ENCODE results near the gene CHRM2.

Gene CHRM2

DNA sequence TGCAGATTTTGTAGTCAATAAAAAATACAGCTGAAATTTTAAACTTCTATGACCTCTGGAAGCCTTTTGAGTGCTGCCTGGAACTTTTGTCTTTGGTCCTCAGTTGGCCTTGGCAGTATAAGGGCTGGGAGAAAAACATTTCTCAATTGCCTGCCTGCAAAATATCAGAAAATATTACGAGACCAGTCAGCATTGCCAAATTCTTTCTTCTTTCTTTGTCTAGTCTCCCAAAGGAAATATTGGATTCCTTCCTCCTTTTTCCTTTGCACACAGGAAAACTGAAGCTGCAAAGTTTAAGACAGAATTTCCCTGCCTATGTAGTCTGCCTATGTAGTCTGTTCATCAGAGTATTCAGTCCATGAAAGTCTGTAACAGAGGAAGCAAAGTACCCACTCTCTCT is 95.9 kb downstream of the CHRM2 start:
- DNase-seq: no peak

DNA sequence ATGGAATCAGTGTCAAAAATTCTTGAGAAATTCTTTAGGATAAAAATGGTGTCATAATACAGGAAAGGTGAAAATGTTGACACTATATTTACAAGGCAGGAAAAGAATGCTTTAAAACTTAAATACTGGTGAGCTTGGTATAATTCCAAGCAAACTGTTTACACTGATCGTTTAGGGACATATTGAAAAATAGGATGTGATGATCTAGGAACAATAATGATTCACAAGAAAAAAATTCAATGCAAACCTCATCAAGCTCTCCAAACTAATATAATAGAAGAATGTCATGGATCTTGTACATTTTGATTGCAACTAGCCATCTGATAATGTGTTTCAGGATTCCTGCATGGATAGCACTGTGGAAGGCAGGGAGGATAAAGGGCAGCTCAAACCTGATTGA is 98.4 kb downstream of the CHRM2 start:
- no peak for DNase-seq

DNA sequence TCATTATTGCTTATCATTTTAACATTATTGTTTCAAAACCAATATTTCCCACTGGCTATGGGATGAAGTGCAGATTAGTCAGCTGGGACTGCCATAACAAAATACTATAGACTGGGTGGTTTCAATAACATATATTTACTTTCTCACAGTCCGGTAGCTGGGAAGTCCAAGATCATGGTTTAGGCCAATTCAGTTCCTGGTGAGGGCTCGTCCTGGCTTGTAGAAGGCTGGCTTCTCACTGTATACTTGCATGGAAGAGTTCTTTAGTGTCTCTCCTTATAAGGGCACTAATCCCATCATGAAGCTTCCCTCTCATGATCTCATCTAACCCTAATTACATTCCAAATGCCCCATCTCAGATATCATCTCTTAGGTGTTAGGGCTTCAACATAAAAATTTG is 101.3 kb downstream of the CHRM2 start:
- no peak for DNase-seq

DNA sequence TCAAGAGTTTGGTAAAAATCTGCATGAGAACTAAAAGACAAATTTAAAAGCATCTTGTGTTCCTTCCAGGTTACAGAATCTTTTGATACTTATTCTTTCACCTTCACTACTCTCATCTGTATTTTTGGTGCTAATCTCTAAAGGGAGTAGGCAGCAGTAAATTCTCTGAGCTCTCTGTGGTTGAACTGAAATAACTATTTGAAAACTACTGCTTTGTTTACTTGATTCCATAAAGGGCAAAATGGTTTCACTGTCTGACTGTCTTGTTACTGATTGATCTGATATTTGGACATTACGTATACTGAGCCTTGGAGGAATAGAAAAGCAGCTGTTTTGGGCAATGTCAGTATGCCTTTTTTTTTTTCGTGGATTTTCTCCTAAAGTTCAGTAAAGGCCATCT is 103.3 kb downstream of the CHRM2 start:
- DNase-seq: no peak

DNA sequence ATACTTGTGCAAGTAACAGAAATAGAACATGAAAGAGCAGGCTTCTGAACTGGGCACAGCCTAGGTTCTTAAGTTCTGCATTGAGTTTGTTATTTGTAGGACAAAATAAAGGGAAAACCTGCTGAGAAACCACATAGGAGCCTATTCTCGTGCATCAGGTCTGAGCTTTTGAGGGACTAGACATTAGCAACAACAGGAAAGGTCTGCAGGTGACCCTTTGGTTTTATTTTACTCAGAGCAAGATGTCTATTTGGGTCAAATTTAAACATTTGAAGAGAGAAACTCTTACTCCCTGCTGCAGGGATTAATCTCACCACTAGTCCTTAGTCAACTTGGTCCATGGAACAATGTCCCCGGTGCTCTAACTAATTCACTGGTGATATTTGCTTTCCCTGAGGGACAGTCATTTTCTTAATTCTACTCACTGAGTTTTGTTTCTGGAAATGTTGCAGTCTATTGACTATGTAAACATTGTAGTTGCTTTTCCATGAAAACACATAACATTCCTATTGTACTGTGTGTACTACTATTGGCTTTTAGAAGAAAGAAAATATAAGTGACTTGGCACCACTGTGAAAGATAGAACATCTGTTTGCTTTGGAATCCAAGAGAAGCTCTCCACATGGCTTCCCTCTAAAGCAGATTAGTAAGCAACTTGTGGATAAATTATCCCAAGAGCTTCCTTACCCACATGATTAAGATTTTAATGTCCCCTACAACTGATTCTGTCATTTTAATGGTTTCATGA is 108.2 kb downstream of the CHRM2 start:
- no peak for DNase-seq

DNA sequence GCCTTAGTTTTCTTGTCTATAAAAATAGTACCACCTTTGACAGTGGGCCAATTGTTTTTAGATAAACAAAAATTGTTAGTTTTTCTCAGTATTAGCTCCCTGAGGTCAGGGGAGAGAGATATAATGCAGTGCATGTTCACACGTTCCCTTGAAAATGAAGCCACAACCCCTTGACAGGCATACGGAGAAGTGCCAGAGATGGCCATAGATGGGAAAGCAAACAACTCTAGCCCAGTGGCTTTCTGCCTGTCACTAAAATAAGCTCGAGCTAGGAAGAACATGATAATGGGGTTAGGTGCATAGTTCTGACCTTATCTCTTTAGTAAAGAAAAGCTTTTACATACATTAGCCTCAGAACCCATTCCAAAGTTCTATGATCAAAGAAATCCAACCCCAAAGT is 124.9 kb downstream of the CHRM2 start:
- no peak for DNase-seq

DNA sequence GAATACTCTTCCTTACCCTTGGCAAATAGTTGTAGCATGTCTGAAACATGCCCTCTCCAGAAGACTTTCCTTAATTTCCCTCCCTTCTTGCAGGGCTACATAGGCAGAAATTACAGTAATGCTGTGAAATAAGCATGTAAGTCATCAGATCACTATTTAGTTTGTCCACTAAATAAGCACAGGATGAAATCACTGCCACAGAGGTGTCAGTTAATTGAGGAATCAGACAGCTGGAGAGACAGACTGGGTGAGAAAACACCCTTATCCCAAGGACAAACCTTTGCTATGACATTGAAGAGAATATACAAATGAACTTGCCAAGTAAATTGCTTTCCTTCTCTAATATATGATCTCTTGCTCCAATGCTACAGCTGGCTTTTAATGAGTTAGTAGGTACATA is 129.3 kb downstream of the CHRM2 start:
- no peak for DNase-seq

DNA sequence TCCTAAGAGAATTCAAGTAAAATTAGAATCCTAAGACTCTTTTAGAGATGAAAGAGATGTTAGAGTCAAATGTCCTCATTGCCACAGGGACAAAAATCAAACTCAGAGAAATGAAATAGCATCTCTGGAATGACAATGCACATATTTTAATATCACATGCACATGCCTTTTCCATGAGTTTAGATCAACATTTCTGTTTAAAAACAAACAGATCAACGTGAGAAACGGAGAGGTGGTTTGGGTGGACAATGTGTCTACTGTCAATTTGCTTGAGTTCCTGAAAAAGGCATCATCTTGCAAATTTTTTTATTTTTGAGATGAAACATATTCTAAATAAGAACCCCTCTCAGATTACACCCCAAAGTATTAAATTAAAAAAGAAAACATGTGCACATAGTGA is 130.0 kb downstream of the CHRM2 start:
- no peak for DNase-seq

DNA sequence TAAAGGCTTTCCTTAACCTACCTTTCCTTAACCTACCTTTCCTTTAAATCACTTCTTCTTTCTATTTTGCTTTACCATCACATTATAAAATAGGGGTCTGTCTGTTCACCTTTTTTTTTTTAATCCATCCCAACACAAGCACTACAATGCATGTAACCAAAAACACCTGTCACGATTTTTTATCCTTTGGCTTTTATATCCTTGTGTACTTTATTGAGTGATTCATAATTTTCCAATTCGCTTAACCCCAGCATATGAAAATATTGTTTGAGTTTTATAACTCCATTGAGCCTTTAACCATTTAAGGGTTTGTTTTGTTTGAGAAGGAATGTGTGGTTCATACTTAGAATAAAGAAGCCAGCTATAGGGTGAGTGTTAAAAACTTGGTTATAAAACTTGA is 132.2 kb downstream of the CHRM2 start:
- DNase-seq: no peak

DNA sequence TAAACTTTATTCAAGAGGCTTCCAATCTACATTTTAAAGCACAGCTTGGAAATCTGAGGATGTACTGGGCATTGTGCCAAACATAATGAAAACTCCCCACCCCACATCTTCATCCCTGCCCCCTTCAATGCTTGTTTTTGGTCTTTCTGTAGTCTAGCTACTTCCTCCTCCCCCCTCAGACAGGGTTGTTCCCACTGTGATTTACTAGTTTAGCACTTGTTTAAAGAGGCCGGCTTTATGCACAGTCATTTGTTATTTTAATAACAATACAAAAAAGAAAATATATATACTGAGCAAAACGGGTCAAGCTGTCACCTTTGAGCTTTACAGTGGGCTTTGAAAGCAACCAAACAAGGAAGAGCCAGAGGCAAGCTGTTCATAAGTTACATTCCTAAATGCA is 132.6 kb downstream of the CHRM2 start:
- no peak for DNase-seq

DNA sequence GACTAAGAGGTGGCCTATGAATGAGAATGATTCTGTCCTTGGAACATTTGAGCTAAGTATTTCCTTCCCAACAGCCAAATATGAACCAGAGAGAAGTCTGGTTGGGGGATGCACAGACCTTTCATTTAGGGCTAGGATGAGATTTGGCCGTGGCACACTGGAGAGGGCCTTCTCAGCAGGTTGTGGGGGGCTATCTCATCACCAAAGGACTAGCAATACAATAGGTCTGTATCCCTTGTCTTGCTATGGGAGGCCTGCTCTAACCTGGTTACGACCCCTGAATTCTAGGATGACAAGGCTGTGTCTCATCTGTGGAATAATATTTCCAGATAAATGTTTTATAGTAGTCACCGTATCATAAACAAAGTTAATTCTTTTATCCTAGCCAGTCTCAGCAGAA is 133.0 kb downstream of the CHRM2 start:
- no peak for DNase-seq

DNA sequence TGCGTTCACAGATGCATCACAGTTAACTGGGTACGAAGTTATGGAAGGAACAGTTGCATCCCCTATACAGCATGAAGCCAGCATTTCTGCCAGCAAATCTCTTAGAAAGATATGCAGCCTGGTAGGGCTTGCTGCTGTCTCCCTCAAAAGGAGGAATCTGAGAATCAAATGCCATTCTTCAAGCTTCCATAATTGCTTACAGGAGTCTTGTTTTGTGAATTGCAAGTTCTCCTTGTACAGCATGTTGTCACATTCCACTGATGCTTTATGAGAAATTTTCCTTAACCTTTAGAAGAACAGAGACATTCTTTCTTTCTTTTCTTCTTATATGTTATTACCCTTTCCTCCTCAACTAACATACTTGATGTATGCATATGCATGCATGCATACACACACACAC is 134.6 kb downstream of the CHRM2 start:
- no peak for DNase-seq

DNA sequence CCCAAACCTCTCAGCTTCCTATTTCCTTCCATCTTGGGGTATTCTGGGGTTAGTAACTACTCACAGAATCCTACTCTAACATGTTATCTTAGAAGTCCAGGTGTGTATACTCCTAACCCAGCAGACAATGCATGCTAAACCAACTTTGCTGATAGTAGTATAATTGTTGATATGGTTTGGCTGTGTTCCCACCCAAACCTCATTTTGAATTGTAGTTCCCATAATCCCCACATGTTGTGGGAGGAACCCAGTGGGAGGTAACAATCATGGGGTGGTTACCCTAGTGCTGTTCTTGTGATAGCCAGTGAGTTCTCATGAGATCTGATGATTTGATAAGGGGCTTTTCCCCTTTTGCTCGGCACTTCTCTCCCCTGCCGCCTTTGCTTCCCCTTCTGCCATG is 135.1 kb downstream of the CHRM2 start:
- no peak for DNase-seq

DNA sequence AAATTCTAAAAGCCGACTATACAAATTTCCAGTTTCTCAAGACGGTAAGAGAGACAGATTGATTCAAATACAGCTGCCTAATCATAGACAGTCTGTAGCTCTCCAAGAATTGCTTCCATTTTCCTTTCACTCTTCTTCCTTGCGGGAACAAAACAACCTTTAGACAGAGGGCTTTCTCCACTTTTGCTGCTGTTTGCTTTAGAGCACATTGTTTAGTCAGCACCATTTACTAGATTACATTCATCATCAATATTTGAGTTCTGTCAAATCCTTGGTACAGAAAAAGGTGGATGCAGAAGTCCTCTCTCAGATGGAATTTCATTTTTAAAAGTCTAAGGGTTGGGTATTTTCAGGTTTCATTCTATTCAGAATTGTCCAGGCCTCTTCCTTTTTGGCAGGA is 137.4 kb downstream of the CHRM2 start:
- no peak for DNase-seq

DNA sequence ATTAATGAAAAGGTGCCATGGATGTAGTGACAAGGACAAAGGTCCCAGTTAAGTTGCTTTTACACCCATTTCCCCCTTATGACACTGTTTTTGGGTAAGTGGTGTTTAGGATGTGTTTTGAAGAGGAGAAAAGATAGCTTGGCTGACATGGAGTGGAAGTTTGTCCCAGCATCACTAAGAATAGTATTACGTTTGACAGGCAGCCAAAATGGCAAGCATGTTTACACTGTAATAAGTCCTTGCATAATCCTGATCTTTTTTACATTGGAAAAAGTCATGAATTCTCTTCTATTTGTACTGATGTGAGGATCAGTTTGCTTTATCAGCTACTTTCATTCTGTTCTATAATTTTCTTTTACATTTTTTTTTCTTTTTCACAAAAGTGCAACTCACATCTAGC is 137.8 kb downstream of the CHRM2 start:
- DNase-seq: no peak

DNA sequence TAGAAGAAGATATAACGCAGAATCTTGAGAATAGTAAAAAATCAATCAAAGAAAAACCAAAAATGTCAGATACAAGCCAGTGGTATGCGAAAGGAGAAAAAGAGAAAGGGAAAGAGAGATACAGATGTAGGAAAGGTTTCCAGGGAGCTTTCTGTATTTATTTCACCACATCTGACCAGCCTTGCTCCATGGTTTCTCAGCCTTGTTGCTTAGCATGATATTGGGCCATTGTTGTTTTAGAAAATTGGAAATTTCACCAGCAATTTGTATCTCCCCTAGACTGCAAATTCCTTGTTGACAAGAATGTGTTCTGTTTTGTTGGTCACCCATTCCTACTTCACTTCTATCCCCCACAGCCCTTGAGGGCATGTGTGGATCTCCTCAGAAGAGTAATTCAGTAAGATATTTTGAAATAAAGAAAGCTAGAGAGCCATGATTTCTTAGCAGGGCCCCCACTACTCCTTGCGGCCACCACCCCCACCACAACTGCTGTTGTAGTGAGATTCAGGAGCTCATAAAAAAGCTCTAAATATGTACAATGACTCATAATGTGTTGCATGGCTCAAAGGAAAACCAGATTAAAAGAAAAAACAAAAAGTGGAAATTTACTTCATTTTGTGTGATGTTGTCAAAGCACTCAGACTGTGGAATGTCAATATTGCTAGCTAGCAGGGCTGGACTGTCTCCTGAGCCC is 138.7 kb downstream of the CHRM2 start:
- no peak for DNase-seq

DNA sequence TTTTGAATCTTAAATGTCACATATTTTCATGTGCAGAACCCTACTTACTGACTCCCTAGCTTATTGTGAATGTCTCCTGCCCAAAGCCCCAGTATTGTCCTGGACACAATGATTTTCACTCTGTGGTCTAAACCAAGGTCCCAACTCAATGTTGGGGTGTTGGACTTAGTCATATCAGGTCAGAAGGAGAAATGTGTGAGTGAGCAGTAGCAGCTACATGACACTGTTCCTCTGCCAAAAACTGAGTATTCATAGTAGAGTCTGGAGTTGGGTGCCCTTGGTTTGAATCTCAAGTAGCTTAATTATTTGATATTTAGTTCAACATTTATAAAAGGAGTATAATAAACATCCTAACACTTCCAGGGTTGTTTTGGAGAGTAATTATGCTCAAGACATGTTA is 141.0 kb downstream of the CHRM2 start:
- DNase-seq: no peak

DNA sequence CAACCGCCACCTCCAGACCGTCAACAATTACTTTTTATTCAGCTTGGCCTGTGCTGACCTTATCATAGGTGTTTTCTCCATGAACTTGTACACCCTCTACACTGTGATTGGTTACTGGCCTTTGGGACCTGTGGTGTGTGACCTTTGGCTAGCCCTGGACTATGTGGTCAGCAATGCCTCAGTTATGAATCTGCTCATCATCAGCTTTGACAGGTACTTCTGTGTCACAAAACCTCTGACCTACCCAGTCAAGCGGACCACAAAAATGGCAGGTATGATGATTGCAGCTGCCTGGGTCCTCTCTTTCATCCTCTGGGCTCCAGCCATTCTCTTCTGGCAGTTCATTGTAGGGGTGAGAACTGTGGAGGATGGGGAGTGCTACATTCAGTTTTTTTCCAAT is 146.6 kb downstream of the CHRM2 start:
- no peak for DNase-seq

DNA sequence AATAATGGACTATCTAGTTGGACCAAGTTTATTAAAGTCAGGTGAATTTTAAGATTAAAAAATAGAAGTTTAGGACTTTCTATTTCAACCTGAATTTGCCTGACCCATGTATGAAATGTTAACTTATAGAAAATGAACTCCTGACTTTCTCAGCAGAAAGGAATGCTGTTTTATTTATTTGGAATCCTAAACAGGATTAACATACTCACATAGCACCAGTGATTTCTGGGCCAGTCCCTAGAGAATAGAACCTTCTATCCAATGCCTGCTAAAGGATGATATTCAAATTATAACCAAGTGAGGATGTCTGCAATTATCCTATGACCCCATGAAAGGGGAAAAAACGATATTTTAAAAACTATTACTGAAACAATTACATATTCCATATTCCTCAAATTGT is 148.8 kb downstream of the CHRM2 start:
- DNase-seq: no peak

DNA sequence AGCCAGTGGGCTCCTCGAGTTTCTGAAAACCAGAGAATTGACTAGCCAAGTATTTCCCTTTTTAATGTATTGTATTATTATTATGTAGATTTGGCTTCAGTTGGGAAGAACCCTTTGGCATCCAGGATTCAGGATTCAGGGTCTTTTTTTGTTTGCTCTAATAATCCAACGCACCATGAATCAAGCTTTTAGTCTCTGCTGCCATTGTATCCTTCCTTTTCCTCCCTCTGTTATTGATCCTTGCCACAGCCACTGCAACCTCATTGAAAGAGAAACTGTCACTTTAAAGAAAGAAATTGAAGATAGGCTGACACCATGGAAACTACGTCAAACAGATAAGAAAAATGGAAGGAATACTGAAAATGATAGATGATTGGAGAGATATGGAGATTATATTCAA is 150.0 kb downstream of the CHRM2 start:
- no peak for DNase-seq

DNA sequence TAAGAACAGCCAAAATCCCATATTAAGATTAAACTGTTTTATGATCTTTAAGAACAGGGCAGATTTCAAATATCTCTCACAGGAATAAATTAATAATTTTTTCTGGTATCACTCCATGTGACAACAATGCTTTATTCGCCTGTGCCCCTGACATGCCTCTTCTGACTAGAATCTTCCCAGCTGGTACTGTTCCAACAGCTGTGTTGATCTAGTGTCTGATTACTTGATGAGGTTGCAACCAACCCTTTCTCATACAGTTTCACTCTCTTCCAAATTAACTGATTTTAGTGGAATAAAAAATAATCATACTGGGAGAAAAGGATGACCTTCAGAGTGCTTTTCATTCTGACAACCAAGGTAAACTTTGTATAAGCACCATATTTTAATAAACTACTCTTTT is 151.9 kb downstream of the CHRM2 start:
- DNase-seq: no peak

DNA sequence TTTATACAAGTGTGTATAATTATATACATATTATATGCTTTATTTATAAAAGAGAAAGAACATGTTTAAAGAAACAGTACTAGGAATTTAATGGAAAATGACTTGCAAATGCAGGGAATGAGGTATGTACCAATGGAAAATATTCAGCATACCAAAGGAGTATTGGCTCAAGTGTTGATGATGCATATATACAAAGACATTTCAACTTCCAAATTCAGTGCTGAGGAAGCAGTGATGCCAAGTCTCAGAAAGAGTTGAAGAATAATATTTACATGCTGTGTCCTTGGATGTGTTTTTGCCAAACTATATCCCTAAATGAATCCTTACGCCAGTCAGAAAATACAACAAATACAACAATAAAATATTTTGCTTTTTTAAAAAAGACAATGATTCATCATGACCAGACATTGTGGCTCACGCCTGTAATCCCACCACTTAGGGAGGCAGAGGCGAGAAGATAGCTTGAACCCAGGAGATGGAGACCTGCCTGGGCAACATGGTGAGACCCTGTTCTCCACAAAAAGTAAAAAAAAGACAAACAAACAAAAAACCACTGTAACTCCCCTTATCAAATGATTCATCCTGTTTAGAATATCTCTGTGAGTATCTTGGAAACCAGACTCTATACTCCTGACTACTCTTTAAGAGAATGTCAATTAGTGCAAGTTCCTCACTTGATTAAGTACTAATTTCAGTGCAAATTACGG is 157.2 kb downstream of the CHRM2 start:
- DNase-seq: no peak

DNA sequence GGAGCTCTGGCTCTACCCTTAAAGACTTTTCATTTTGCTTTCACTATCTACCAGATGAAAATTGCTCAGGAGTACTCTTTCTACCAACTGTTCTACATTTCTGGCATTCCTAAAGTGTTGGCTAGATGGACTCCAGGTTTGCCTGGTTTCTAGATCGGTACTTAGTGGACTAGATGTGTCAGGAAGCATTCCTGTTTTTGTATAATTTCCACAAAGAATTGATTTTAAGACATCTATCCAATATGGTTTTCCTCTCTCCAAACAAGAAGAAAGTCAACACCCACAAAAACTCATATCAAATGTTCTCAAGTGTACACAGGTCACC is 157.7 kb downstream of the CHRM2 start:
- DNase-seq: no peak

DNA sequence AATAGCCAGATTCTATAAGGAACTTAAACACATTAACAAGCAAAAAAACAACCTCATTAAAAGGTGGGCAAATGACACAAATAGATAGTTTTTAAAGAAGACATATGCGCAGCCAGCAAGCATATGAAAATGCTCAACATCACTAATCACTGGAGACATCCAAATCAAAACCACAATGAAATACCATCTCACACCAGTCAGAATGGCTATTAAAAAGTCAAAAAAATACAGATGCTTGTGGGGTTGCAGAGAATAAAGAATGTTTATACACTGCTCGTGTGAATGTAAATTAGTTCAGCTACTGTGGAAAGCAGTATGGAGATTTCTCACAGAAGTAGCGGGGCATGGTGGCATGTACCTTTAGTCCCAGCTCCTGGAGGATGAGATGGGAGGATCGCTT is 164.0 kb downstream of the CHRM2 start:
- no peak for DNase-seq

DNA sequence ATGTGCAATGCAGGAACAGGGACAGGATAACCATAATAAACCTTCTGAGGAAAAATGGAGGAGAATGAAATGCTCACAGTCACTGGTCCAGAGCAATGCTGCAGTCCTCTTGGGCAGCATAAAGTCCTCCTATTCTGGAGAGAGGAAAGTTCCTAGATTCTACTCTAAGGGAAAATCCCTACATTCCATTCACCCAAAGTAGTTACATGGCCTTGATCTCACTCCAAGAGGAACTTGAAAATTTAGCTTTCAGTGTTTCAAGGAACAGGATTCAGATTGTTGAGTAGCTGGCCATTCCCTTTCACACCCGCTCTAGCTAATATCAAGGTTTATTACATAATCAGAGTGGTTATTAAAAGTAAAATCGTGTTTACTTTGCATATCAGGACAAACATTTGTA is 168.3 kb downstream of the CHRM2 start:
- DNase-seq: no peak

All from stimulated activated CD4-positive, alpha-beta T cell treated with anti-CD3 and anti-CD28 coated beads, Interleukin-1b, Interleukin-23, amount 100 ng/mL, for 48 hours (primary cell).